ENCODE data around the gene MLYCD.

MLYCD gene

GRCh38 chr16:83968891-83969649 lies 70.2 kb downstream of the MLYCD start:
- Mint-ChIP-seq H3K36me3 (ENCODE audit: low read depth) (no peaks in the 10 kb centered on the region), H3K27me3 (ENCODE audit: low read depth) (peaks cover 23% of the 10 kb centered on the region), H3K4me1 (ENCODE audit: low read depth) (no peaks in the 10 kb centered on the region), H3K9me3 (no peaks in the 10 kb centered on the region), H3K27ac (no peak overlapping the region), H3K4me3 (no peak overlapping the region)

- Mint-ChIP-seq H3K36me3 (ENCODE audit: low read depth) (no peaks in the 10 kb centered on the region), H3K4me1 (ENCODE audit: low read depth) (no peaks in the 10 kb centered on the region)
These were observed 71.0 kb downstream of the MLYCD start for GRCh38 chr16:83969771-83970429.

GRCh38 chr16:83970430-83970815 lies 71.5 kb downstream of the MLYCD start:
- peaks cover 23% of the 10 kb centered on the region for H3K27me3 Mint-ChIP-seq (ENCODE audit: low read depth)
- no peak overlapping the region for H3K27ac Mint-ChIP-seq
- no peak overlapping the region for H3K4me3 Mint-ChIP-seq
- no peaks in the 10 kb centered on the region for H3K36me3 Mint-ChIP-seq (ENCODE audit: low read depth)
- no peaks in the 10 kb centered on the region for H3K4me1 Mint-ChIP-seq (ENCODE audit: low read depth)
- H3K9me3 Mint-ChIP-seq: no peaks in the 10 kb centered on the region

More at GRCh38 chr16:83969771-83970429, 71.0 kb downstream of the MLYCD start:
- Mint-ChIP-seq H3K27me3 (ENCODE audit: low read depth) (peaks cover 23% of the 10 kb centered on the region), H3K27ac (no peak overlapping the region), H3K4me3 (no peak overlapping the region), H3K9me3 (no peaks in the 10 kb centered on the region)

- no peak overlapping the region for H3K27ac Mint-ChIP-seq
- no peaks in the 10 kb centered on the region for H3K4me1 Mint-ChIP-seq (ENCODE audit: low read depth)
- no peak overlapping the region for H3K4me3 Mint-ChIP-seq
- no peaks in the 10 kb centered on the region for H3K36me3 Mint-ChIP-seq (ENCODE audit: low read depth)
- H3K27me3 Mint-ChIP-seq (ENCODE audit: low read depth): peaks cover 23% of the 10 kb centered on the region
- H3K9me3 Mint-ChIP-seq: no peaks in the 10 kb centered on the region
These were observed 72.5 kb downstream of the MLYCD start for GRCh38 chr16:83971165-83972130.

- Mint-ChIP-seq H3K4me3 (no peak overlapping the region), H3K27ac (no peak overlapping the region), H3K9me3 (no peaks in the 10 kb centered on the region), H3K4me1 (ENCODE audit: low read depth) (no peaks in the 10 kb centered on the region), H3K27me3 (ENCODE audit: low read depth) (peaks cover 18% of the 10 kb centered on the region), H3K36me3 (ENCODE audit: low read depth) (no peaks in the 10 kb centered on the region)
These were observed 73.5 kb downstream of the MLYCD start for GRCh38 chr16:83972256-83973008.

- no peak overlapping the region for H3K4me3 Mint-ChIP-seq
- no peaks in the 10 kb centered on the region for H3K4me1 Mint-ChIP-seq (ENCODE audit: low read depth)
- no peaks in the 10 kb centered on the region for H3K9me3 Mint-ChIP-seq
- peaks cover 13% of the 10 kb centered on the region for H3K27me3 Mint-ChIP-seq (ENCODE audit: low read depth)
- H3K36me3 Mint-ChIP-seq (ENCODE audit: low read depth): no peaks in the 10 kb centered on the region
- no peak overlapping the region for H3K27ac Mint-ChIP-seq
These were observed 74.2 kb downstream of the MLYCD start for GRCh38 chr16:83973077-83973476.

- no peak overlapping the region for H3K4me3 Mint-ChIP-seq
- H3K36me3 Mint-ChIP-seq (ENCODE audit: low read depth): no peaks in the 10 kb centered on the region
- no peak overlapping the region for H3K27ac Mint-ChIP-seq
- H3K4me1 Mint-ChIP-seq (ENCODE audit: low read depth): no peaks in the 10 kb centered on the region
- peaks cover 13% of the 10 kb centered on the region for H3K27me3 Mint-ChIP-seq (ENCODE audit: low read depth)
- H3K9me3 Mint-ChIP-seq: peaks cover 2% of the 10 kb centered on the region
These were observed 74.9 kb downstream of the MLYCD start for GRCh38 chr16:83973581-83974385.

- no peaks in the 10 kb centered on the region for H3K4me1 Mint-ChIP-seq (ENCODE audit: low read depth)
- peaks cover 6% of the 10 kb centered on the region for H3K9me3 Mint-ChIP-seq
- no peak overlapping the region for H3K27ac Mint-ChIP-seq
- no peaks in the 10 kb centered on the region for H3K36me3 Mint-ChIP-seq (ENCODE audit: low read depth)
- H3K27me3 Mint-ChIP-seq (ENCODE audit: low read depth): peaks cover 7% of the 10 kb centered on the region
- H3K4me3 Mint-ChIP-seq: no peak overlapping the region
These were observed 75.6 kb downstream of the MLYCD start for GRCh38 chr16:83974475-83974874.

GRCh38 chr16:83975590-83976260 lies 76.8 kb downstream of the MLYCD start:
- Mint-ChIP-seq H3K4me3 (no peak overlapping the region), H3K9me3 (peaks cover 6% of the 10 kb centered on the region), H3K4me1 (ENCODE audit: low read depth) (no peaks in the 10 kb centered on the region), H3K27me3 (ENCODE audit: low read depth) (no peaks in the 10 kb centered on the region), H3K27ac (no peak overlapping the region), H3K36me3 (ENCODE audit: low read depth) (no peaks in the 10 kb centered on the region)

All from T-helper 1 cell treated with Interleukin-12 subunit alpha and Interleukin-12 subunit beta and Interleukin-4 antibody, amounts not matched to agents 30 μg/mL and 1 μg/mL, for 36 hours (primary cell).